Skeletal muscle satellite cell (primary cell): ENCODE data around the gene HOXA5.
A peak's percentile ranks its signal among the peaks of the same experiment; 100 is the strongest.

Source experiments
- H3K27me3 ChIP-seq: 2 replicates; pipeline ENCODE4 v1.7.0; 2013; ENCODE audit warnings: low read length; ENCODE audit not compliant: control insufficient read depth, insufficient read depth
- H3K36me3 ChIP-seq: 2 replicates; pipeline ENCODE4 v1.7.0; 2013; ENCODE audit warnings: mild to moderate bottlenecking, control low read depth, low read length; ENCODE audit not compliant: insufficient read depth
- H3K4me1 ChIP-seq: 2 replicates; pipeline ENCODE4 v1.7.0; 2013; ENCODE audit warnings: low read length; ENCODE audit not compliant: control insufficient read depth, insufficient read depth
- H3K4me2 ChIP-seq: 2 replicates; pipeline ENCODE4 v1.7.0; 2013; ENCODE audit warnings: mild to moderate bottlenecking, low read length
- H3K4me3 ChIP-seq: 2 replicates; pipeline ENCODE4 v1.7.0; 2013; ENCODE audit warnings: low read length
- H3K9ac ChIP-seq: 2 replicates; pipeline ENCODE4 v1.7.0; 2013; ENCODE audit warnings: mild to moderate bottlenecking, low read depth, low read length, moderate library complexity
- H3K9me3 ChIP-seq: replicated peaks from 2 replicates; pipeline ENCODE4 v1.7.0; 2013; ENCODE audit warnings: mild to moderate bottlenecking, control low read depth, low read length

Gene HOXA5

GRCh38 chr7:27179503-27180430 lies 36.3 kb upstream of the HOXA5 start:
- Histone ChIP-seq H3K27me3 (no peaks in the 10 kb centered on the region), H3K4me3 (peak overlapping the region; percentile 88), H3K4me2 (peak overlapping the region; percentile 98), H3K9ac (peak overlapping the region; percentile 97), H3K9me3 (no peaks in the 10 kb centered on the region), H3K36me3 (peaks cover 14% of the 10 kb centered on the region), H3K4me1 (peaks cover 63% of the 10 kb centered on the region)

GRCh38 chr7:27179030-27179429 lies 35.5 kb upstream of the HOXA5 start:
- Histone ChIP-seq H3K9me3 (no peaks in the 10 kb centered on the region), H3K4me3 (peak overlapping the region; percentile 88), H3K4me2 (peak overlapping the region; percentile 98), H3K27me3 (no peaks in the 10 kb centered on the region), H3K4me1 (peaks cover 71% of the 10 kb centered on the region), H3K9ac (peak overlapping the region; percentile 97), H3K36me3 (peaks cover 14% of the 10 kb centered on the region)

- no peaks in the 10 kb centered on the region for H3K27me3 ChIP-seq
- H3K9ac ChIP-seq, result peak overlapping the region; percentile 97
- peak overlapping the region; percentile 88 for H3K4me3 ChIP-seq
- H3K36me3 ChIP-seq, result peaks cover 14% of the 10 kb centered on the region
- H3K4me1 ChIP-seq, result peaks cover 71% of the 10 kb centered on the region
- no peaks in the 10 kb centered on the region for H3K9me3 ChIP-seq
- H3K4me2 ChIP-seq, result peak overlapping the region; percentile 98
Measured at GRCh38 chr7:27178366-27178765, 34.9 kb upstream of the HOXA5 start.

DNA sequence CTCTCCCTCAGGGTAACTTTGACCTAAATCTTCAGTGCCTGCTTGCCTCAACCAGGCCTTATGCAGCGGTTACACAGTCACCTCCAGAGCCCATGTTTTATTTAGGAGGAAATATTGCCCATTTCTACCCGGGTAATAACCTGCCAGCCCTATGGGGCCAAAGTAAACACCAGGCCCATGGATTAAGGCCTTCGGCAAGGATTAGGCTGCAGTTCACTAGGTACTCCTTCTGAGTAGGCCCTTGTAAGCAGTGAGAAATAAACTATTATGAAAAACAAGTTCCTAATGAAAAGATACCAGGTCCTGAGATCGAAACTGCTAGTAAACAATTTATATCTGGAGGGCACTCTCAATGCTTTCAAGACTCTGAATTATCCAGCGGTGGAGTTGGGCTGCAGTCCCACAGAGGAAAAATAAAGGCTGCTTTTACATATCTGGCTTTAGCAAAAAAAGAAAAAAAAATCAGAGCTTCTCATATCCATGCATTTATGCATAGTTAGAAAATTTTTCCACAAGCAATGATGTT lies 34.4 kb upstream of the HOXA5 start:
- H3K9ac ChIP-seq, result peak overlapping the region; percentile 97
- peak overlapping the region; percentile 88 for H3K4me3 ChIP-seq
- no peaks in the 10 kb centered on the region for H3K9me3 ChIP-seq
- H3K27me3 ChIP-seq, result no peaks in the 10 kb centered on the region
- H3K4me2 ChIP-seq, result peak overlapping the region; percentile 98
- peaks cover 14% of the 10 kb centered on the region for H3K36me3 ChIP-seq
- peaks cover 70% of the 10 kb centered on the region for H3K4me1 ChIP-seq

- Histone ChIP-seq H3K27me3 (no peaks in the 10 kb centered on the region), H3K4me2 (peak overlapping the region; percentile 98), H3K36me3 (peaks cover 9% of the 10 kb centered on the region), H3K4me3 (peak overlapping the region; percentile 88), H3K9me3 (no peaks in the 10 kb centered on the region), H3K4me1 (peaks cover 68% of the 10 kb centered on the region), H3K9ac (peak overlapping the region; percentile 97)
Measured at GRCh38 chr7:27176962-27177794, 33.7 kb upstream of the HOXA5 start.

DNA sequence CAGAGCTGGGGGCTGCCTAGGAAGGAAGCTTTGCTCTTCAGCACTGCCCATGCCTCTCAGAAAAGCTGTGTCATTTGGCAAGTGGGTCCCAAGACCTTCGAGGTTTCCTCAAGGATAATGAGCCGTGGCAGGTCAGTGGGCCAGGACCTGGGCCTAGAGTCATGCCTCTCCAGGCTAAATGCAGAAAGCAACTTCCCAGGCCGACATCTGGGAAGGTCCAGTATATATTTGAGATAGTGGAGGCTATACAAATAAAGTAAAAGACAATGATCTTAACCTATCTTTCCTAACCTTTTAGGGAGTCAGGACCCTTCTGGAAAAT lies 33.0 kb upstream of the HOXA5 start:
- Histone ChIP-seq H3K27me3 (no peaks in the 10 kb centered on the region), H3K9me3 (no peaks in the 10 kb centered on the region), H3K4me1 (peaks cover 64% of the 10 kb centered on the region), H3K36me3 (peaks cover 13% of the 10 kb centered on the region), H3K9ac (peak overlapping the region; percentile 97), H3K4me3 (peak overlapping the region; percentile 88), H3K4me2 (peak overlapping the region; percentile 98)

DNA sequence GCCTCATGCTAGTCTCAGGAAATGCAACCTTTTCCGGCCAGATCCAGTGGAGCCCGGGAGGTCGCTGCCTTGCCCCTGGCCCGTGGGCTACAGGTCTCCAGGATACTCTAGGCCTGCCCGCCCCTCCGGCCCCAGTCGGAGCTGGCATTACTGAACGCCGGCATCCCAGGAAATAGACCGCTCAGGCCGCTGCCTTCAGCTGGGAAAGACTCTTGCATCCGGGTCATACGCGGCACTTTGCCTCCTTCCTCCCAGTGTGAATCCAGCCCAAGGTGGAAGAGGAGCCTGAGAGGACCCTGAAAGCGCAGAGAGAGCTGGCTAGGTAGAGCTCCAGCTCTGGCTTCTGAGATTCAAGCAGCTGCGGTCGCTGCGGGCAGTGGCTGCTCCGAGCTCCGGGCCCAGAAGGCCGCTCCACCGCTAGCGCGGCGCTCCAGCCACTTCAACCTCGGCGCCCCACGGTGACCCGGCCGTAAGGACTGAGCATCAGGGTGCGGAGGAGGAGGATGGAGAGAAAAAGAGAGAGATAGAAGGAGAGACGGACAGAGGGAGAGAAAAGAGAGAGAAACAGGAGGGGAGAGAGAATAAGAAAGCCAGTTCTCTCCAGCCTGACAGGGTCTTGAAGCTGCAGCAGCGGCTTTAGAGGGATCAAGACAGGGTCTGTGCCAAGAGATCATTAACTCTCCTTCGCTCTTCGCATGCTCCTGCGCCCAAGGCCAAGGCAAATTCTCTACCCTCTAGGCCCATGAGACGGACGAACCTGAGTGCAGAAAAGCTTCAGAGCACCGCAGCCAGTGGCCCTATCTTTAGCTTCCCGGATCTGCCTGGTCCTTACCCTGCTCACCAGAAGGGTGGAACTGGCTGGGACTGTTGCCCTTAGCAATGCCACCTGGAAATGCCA lies 32.4 kb upstream of the HOXA5 start:
- peak overlapping the region; percentile 97 for H3K9ac ChIP-seq
- peaks cover 58% of the 10 kb centered on the region for H3K4me1 ChIP-seq
- no peaks in the 10 kb centered on the region for H3K9me3 ChIP-seq
- H3K27me3 ChIP-seq, result no peaks in the 10 kb centered on the region
- peak overlapping the region; percentile 98 for H3K4me2 ChIP-seq
- peaks cover 19% of the 10 kb centered on the region for H3K36me3 ChIP-seq
- peak overlapping the region; percentile 88 for H3K4me3 ChIP-seq

GRCh38 chr7:27174874-27175625 lies 31.6 kb upstream of the HOXA5 start:
- peaks cover 19% of the 10 kb centered on the region for H3K36me3 ChIP-seq
- H3K9me3 ChIP-seq, result no peaks in the 10 kb centered on the region
- no peaks in the 10 kb centered on the region for H3K27me3 ChIP-seq
- peaks cover 50% of the 10 kb centered on the region for H3K4me1 ChIP-seq
- peak overlapping the region; percentile 88 for H3K4me3 ChIP-seq
- peak overlapping the region; percentile 97 for H3K9ac ChIP-seq
- H3K4me2 ChIP-seq, result peak overlapping the region; percentile 98

- H3K4me2 ChIP-seq, result peak within 1 kb of the TSS; percentile 98
- H3K9me3 ChIP-seq, result no peaks in the 10 kb centered on the region
- peak within 1 kb of the TSS; percentile 88 for H3K4me3 ChIP-seq
- no peaks in the 10 kb centered on the region for H3K27me3 ChIP-seq
- peaks cover 48% of the 10 kb centered on the region for H3K4me1 ChIP-seq
- H3K9ac ChIP-seq, result peak within 1 kb of the TSS; percentile 97
- peaks cover 19% of the 10 kb centered on the region for H3K36me3 ChIP-seq
Measured at GRCh38 chr7:27173956-27174873, 30.7 kb upstream of the HOXA5 start, which contains the start of gene HOXA10. Gene HOXA10, minus strand, starts transcription at chr7:27174320. Its CDS starts 14 bp downstream, at chr7:27174306.
